Eye (tissue), 1 donor: Measurements from ENCODE around the gene MARS1.

ENCODE experiments used
- DNase-seq: peaks from one replicate; pipeline ENCODE4 v3.0.0-alpha.2; 2015

Gene MARS1

DNA sequence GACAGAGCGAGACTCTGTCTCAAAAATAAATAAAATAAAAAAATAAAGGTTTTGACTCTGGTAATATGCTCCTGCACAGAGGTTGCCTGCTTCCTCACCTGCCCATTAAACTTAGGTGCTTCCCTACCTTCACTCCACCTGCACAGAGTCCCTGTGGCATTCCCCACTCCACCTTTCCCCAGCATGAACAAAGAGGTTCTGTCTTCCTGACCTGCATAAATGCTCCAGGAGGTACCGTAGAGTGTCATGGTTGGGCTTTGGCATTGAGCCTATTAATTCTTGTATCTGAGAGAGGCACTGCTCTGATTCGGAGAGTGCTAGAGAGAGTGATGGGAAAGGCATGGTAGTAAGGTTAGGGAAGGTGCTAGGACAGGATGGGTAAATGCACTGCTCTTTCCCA lies 14.5 kb upstream of the MARS1 start:
- DNase-seq, result no peak

GRCh38 chr12:57473886-57474285 lies 14.0 kb upstream of the MARS1 start:
- DNase-seq, result no peak

DNA sequence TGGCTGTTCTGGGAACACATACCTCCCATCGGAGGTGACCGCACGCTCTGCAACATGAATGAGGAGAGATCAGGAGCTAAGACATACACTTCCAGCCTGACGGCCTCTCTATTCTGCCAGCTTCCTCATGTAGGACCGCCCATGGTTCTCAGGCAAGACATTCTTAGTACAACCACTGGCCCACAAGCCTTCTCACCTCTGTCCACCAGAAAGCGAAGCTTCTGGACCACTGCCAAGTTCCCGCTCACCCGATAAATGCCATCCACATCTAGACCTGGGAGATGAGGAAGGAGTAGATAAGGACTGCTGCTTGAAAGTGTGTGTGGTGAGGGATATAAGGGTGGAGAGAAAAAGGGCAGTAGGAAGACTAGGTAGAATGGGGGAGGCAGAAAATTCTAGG lies 13.4 kb upstream of the MARS1 start:
- no peak for DNase-seq

- no peak for DNase-seq
These were observed 13.0 kb upstream of the MARS1 start for GRCh38 chr12:57474862-57475261.

- DNase-seq, result peak; percentile 73
These were observed 12.4 kb upstream of the MARS1 start for GRCh38 chr12:57475271-57476161.

- peak; percentile 20 for DNase-seq
These were observed 11.5 kb upstream of the MARS1 start for GRCh38 chr12:57476162-57476992.

DNA sequence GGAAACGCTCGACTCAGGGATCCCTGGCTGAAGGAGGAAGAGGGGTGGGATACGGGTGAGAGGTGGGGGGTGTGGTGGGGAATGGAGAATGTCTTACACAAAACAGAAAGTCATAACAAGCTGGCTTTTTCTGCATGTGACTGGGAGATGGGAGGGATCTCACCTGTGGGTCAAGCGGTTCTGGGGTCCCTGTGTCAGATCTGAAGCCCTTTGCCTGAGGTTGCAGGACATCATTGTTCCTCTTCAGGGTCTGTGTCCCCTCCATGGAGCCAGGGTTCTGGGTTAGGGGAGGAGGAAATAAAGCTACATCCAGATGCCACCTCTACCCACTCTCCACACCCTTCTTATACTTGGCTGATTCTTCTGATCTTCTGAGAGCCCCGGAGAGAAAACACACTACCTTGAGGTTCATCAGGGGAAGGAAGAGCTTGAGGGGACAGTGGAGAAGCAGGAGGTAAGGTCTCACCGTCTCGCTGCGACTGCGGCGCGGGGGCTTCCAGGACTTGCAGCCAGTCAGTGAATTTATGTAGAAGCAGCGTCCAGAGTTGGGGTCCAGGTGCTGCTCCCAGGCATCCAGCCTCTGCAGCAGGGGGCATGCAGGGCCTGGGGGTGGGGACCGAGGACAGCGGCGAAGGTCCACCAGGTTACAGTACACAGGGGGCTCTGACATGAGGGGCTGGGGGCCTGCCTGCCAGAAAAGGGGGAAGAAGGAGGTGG lies 10.7 kb upstream of the MARS1 start:
- no peak for DNase-seq

- no peak for DNase-seq
These were observed 9.9 kb upstream of the MARS1 start for GRCh38 chr12:57477710-57478681.

- no peak for DNase-seq
These were observed 8.9 kb upstream of the MARS1 start for GRCh38 chr12:57479043-57479375.

GRCh38 chr12:57479376-57480115 lies 8.3 kb upstream of the MARS1 start, which contains the start of gene ARHGAP9:
ARHGAP9 (minus strand) TSS chr12:57479866; CDS start chr12:57479406, 460 bp downstream.
- no peak for DNase-seq

- DNase-seq, result no peak
These were observed 6.2 kb upstream of the MARS1 start for GRCh38 chr12:57481671-57482070.

DNA sequence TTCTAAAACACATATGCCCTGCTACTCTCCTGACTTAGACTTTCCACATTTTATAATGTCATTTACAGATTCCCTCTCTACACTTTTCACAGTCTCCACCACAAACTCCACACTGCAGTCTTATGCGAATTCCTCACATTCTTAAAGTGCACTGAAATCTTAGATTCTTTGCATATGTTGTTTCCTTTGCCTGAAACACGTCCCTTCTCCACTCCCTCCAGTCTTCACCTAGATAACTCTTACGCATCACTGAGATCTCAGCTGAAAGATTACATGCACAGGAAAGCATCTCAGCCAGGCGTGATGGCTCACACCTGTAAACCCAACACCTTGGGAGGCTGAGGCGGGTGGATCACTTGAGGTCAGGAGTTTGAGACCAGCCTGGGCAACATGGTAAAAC lies 4.4 kb upstream of the MARS1 start:
- peak; percentile 10 for DNase-seq

DNA sequence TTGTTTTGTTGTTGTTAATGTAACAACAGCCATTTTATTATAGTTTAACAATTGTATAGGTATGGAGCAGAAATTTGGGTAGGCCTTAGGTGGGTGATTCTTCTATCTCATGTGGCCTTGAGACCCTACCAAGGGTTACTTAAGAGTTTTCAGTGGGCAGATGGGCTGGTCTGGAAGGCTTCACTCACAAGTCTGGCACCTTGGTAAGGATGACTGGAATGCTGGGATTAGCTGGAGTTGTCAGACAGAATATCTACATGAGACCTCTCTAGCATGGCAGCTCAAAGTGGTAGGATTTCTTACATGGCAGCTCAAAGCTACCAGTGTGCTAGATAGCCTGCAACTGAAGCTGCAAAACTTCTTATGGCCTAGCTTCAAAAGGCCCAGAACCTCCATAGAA lies 2.2 kb upstream of the MARS1 start:
- no peak for DNase-seq

GRCh38 chr12:57487055-57487596 lies 742 bp upstream of the MARS1 start:
- no peak for DNase-seq

DNA sequence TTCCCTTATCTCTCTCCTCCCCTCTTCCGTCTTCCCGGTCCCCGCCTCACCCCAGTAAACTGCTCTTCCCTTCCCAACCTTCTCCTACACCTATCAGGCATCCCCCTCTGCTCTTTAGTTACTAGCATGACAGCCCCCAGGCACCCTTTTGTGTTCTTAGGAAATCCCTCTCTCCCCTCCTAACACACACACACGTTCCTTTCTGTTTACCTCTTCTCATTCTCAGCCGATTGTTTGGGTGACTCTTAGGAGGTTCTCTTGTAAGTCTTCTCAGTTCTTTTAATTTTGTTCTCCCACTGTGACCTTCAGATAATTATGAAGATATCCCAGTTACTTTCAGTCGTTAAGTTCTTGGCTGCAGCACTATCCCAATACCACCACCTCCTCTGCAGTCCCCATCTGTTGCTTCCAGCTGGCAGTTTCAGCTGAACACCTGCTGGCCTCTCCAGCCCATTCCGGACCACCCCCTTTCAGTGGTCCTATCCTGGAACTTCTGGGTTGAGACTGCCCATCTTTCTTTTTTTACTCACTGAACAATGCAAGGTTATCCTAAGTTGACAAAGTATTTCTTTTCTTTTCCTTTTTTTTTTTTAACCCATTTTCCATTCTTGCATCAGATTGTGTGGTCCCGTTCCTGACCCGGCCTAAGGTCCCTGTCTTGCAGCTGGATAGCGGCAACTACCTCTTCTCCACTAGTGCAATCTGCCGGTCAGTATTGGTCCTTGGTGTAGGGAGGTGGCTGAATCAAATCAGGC lies 711 bp downstream of the MARS1 start:
- DNase-seq, result peak; percentile 39

DNA sequence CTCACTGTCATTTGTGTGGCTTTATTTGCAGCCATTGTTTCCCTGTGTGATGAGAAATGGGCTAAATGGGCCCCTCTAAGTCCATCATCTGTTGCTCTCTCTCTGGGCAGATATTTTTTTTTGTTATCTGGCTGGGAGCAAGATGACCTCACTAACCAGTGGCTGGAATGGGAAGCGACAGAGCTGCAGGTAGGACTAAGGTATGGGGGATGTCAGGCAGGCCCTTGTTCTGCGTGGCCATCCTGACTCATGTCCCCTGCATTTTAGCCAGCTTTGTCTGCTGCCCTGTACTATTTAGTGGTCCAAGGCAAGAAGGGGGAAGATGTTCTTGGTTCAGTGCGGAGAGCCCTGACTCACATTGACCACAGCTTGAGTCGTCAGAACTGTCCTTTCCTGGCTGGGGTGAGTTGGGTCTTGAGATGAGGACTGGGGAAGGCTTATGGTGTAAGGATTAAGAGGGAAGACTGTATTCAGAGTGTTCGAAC lies 1.3 kb downstream of the MARS1 start:
- DNase-seq, result no peak

DNA sequence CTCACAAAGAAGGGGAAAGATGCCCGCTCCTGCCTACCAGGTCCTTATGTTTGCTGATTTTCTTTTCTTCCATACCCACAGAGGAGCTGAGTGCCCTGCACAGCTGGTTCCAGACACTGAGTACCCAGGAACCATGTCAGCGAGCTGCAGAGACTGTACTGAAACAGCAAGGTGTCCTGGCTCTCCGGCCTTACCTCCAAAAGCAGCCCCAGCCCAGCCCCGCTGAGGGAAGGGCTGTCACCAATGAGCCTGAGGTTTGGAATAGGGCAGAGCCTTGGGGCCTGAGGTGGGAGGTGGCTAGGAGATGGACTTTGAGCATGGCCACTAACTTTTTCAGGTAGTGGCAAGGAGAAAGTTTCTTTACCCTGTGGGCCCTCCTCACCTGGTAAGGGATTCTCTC lies 2.3 kb downstream of the MARS1 start:
- DNase-seq, result no peak

DNA sequence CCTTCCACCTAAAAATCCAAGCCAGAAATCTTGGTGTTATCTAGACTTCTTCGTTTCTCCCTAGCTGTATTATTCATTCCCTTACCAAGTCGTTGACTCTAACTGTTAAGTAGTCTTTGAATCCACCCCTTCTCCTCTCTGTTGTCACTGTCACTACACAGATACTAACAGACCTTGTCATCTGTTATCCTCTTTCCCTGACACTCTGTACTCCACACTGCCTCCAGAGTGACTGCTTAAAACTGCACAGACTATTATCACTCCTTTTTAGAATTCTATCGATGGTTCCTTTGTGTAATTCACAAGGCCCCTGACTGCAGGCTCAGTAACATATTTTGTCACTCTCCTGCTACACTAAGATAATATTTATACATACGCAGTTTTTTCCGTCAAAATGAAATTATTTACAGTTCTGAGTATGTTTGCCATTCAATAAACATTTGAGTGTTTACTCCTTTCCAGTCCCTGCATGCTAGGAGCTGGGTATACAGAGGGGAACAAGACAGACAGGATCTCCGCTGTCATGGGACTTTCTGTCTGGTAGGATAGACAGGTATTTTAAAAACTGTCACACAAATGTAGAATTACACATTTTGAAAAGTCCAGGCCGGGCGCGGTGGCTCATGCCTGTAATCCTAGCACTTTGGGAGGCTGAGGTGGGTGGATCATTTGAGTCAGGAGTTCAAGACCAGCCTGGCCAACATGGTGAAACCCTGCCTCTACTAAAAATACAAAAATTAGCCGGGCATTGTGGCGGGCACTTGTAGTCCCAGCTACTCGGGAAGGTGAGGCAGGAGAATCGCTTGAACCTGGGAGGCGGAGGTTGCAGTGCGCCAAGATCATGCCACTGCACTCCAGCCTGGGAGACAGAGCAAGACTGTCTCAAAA lies 3.8 kb downstream of the MARS1 start:
- no peak for DNase-seq
